H1 (cell line): ENCODE results near the gene TEAD4.

ENCODE experiments used
- EP300 ChIP-seq, 2 experiments: IDR thresholded peaks; 1 replicate in 1 of 2; 2 replicates in 1 of 2; pipeline ENCODE4 v1.6.1; 2011 to 2012; ENCODE audit warnings: low read depth in 2 of 2, low read length in 2 of 2, mild to moderate bottlenecking in 2 of 2, borderline replicate concordance in 1 of 2, inconsistent platforms in 1 of 2, moderate library complexity in 1 of 2
- MAFK ChIP-seq: IDR thresholded peaks from 2 replicates; pipeline ENCODE4 v1.6.1; 2012; ENCODE audit warnings: low read depth, mild to moderate bottlenecking, improper control_type of control experiment, low read length
- TAF1 ChIP-seq: IDR thresholded peaks from 2 replicates; pipeline ENCODE4 v1.6.1; 2011; ENCODE audit warnings: mild to moderate bottlenecking, low read depth, low read length
- TF ChIP-seq, protein P1 (sequence below), 3 experiments: IDR thresholded peaks; 1 replicate in 2 of 3; 2 replicates in 1 of 3; pipeline versions ENCODE4 v1.5.1 to v1.6.1; 2011; ENCODE audit warnings: low read length in 3 of 3, mild to moderate bottlenecking in 3 of 3, inconsistent platforms in 2 of 3, low read depth in 1 of 3, moderate library complexity in 1 of 3; ENCODE audit not compliant: insufficient read depth in 1 of 3; ENCODE audit errors: control extremely low read depth in 1 of 3

DNA sequence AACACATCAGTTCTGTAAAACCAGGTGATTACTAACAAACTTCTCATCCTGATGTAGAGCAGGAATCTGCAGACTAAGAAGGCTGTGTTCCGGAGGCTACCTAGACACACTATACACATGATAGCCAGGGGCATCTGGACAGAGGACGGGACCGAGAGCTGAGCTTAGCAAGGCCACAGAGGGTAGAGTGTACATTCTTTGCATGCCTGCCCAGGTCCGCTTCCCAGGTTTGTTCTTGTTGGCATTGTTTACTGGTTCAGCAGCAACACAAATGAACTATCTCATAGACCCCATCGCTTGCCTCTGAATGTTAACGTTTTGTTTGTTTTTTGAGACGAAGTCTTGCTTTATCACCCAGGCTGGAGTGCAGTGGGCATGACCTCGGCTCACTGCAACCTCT is 17.7 kb upstream of the TEAD4 start:
- TF ChIP-seq, protein P1, sequence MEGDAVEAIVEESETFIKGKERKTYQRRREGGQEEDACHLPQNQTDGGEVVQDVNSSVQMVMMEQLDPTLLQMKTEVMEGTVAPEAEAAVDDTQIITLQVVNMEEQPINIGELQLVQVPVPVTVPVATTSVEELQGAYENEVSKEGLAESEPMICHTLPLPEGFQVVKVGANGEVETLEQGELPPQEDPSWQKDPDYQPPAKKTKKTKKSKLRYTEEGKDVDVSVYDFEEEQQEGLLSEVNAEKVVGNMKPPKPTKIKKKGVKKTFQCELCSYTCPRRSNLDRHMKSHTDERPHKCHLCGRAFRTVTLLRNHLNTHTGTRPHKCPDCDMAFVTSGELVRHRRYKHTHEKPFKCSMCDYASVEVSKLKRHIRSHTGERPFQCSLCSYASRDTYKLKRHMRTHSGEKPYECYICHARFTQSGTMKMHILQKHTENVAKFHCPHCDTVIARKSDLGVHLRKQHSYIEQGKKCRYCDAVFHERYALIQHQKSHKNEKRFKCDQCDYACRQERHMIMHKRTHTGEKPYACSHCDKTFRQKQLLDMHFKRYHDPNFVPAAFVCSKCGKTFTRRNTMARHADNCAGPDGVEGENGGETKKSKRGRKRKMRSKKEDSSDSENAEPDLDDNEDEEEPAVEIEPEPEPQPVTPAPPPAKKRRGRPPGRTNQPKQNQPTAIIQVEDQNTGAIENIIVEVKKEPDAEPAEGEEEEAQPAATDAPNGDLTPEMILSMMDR (IDR thresholded peaks at IDR 0.05; ENCODE audit: control extremely low read depth in 1 of 3, insufficient read depth in 1 of 3, low read depth in 1 of 3, low read length in 3 of 3): no peak
- TF ChIP-seq TAF1 (no peak), MAFK (no peak), EP300 (IDR thresholded peaks at IDR 0.05; ENCODE audit: borderline replicate concordance in 1 of 2, low read depth in 2 of 2, low read length in 2 of 2) (no peak)
